Sigmoid colon (tissue), 7 donors: ENCODE data around the gene TMCC2. TPM values are rescaled to one million over a fixed set of nuclear protein-coding genes. Genes with fewer than 3 reads are reported as not detected.

Experiments
- DNase-seq: peaks from one replicate; pipeline ENCODE4 v3.0.0-alpha.2; 2019
- H3K27ac ChIP-seq, 4 donors: fragments of 200-600 bp; sonication (generic); one replicate each; pipeline ENCODE4 v1.5.1; 2016 to 2019; ENCODE audit warnings: mild to moderate bottlenecking in 1 of 4
- H3K27me3 ChIP-seq, 3 donors: fragments of 200-600 bp; sonication (generic); one replicate each; pipeline ENCODE4 v1.5.1; 2019; ENCODE audit warnings: mild to moderate bottlenecking in 1 of 3
- H3K36me3 ChIP-seq, 4 donors: fragments of 200-600 bp; sonication (generic); one replicate each; pipeline ENCODE4 v1.5.1; 2016 to 2019
- H3K4me1 ChIP-seq, 4 donors: fragments of 200-600 bp; sonication (generic); one replicate each; pipeline ENCODE4 v1.5.1; 2017 to 2019
- H3K4me3 ChIP-seq, 4 donors: fragments of 200-600 bp; sonication (generic); one replicate each; pipeline ENCODE4 v1.5.1; 2017 to 2019; ENCODE audit warnings: mild to moderate bottlenecking in 2 of 4, moderate library complexity in 1 of 4
- H3K9me3 ChIP-seq, 4 donors: fragments of 200-600 bp in 3 of 4; sonication (generic) in 3 of 4; one replicate each; pipeline versions ENCODE4 v1.5.1 to v1.6.1; 2013 to 2019
- EP300 ChIP-seq, 4 donors: sonication (generic); formaldehyde crosslinking; IDR thresholded peaks; one replicate each; pipeline ENCODE4 v1.6.1; 2017; ENCODE audit warnings: antibody characterized with exemption in 4 of 4
- POLR2A ChIP-seq, 2 donors: fragments of 450-650 bp; IDR thresholded peaks; one replicate each; pipeline ENCODE4 v1.6.1; 2016; ENCODE audit warnings: antibody characterized with exemption in 2 of 2, mild to moderate bottlenecking in 2 of 2, moderate library complexity in 2 of 2
- POLR2AphosphoS5 ChIP-seq, 4 donors: sonication (generic); formaldehyde crosslinking; IDR thresholded peaks; one replicate each; pipeline ENCODE4 v1.6.1; 2017; ENCODE audit warnings: antibody characterized with exemption in 4 of 4
- WGBS, 2 donors: extraction: QIAGEN DNeasy Blood & Tissue Kit; methylation state at CpG; one replicate each; pipeline ENCODE4 v1.1.7; 2013; 5-methylcytosine and 5-hydroxymethylcytosine counted together
- intact Hi-C: fragments of 100-400 bp; cut with DNase I; formaldehyde crosslinking; loops from one replicate; pipeline ENCODE4 v1.15.1; 2023
- polyA plus RNA-seq, 3 donors: library from polyadenylated mRNA; stranded (reverse); fragments of 200-250 nt; gene quantifications; one replicate each; pipeline ENCODE4 v1.2.3, GENCODE V29; 2013
- total RNA-seq, 4 donors: library from RNA; depleted of rRNA; stranded (reverse); fragments of >200 nt; gene quantifications; one replicate each; pipeline ENCODE4 v1.1.0, GENCODE V29; 2016
- TF ChIP-seq, protein P1 (sequence below), 4 experiments: fragments of 450-650 bp in 3 of 4; fragments of 200-600 bp in 1 of 4; IDR thresholded peaks; one replicate each; pipeline ENCODE4 v1.5.1; 2016 to 2019; ENCODE audit warnings: antibody characterized with exemption in 4 of 4, mild to moderate bottlenecking in 3 of 4, moderate library complexity in 2 of 4
- donor health status: healthy with polysubstance abuse.
- donor health status: Bipolar disorder and iron deficiency.
- donor health status: healthy.

The TMCC2 gene
- total and polyA plus RNA-seq, 7 donors = 1.1 to 6.4 (median 5.2) TPM; not detected in 2

DNA sequence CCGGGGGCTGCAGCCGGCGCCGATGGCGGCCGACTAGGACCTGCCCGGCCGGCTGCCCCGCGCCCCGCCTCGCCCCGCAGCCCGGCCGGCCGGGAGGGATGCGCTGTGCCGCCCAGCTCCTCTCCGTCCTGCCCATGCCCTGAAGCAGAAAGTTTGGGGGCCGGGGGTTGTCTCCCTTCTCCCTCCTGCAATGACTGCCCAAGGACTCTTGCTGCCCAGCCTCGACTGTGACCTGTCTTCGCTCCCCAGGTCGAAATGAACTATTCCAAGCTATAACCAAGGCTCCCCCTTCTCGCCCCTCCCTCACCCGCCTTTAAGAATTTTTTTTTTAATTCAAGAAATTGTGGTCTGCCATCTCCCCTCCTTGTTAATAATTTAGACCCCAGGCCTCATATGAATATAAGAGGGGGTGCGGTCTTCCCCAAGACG lies 361 bp downstream of the TMCC2 start:
- intact Hi-C loops = no loop called here
- H3K27me3 ChIP-seq = no peaks in the 10 kb centered on the region
- H3K36me3 ChIP-seq = no peaks in the 10 kb centered on the region
- peak overlapping the region; percentile 38 to 71 (median 63) for H3K4me3 ChIP-seq
- peak overlapping the region; percentile 40 to 62 (median 58) for H3K27ac ChIP-seq
- no peaks in the 10 kb centered on the region for H3K9me3 ChIP-seq
- 0 to 1% methylated on average over 27 of the region's 27 CpGs for WGBS, 2 donors
- no peak for TF ChIP-seq POLR2AphosphoS5 (IDR thresholded peaks at IDR 0.05)
- TF ChIP-seq EP300 (IDR thresholded peaks at IDR 0.05) = no peak
- DNase-seq = no peak
- peaks cover 0 to 31% (median 28%) of the 10 kb centered on the region in 4 donors for H3K4me1 ChIP-seq

GRCh38 chr1:205229399-205229871 lies 1.7 kb downstream of the TMCC2 start:
- Histone ChIP-seq H3K4me3 (peak overlapping the region; percentile 38 to 71 (median 63)), H3K4me1 (peaks cover 0 to 33% (median 28%) of the 10 kb centered on the region in 4 donors), H3K36me3 (no peaks in the 10 kb centered on the region), H3K27ac (peak overlapping the region; percentile 40 to 62 (median 59)), H3K9me3 (no peaks in the 10 kb centered on the region), H3K27me3 (no peaks in the 10 kb centered on the region)
- peak; percentile 86 for DNase-seq
- WGBS, 2 donors = 2 to 7% methylated on average over 14 to 15 of the region's 15 CpGs
- TF ChIP-seq POLR2AphosphoS5 (IDR thresholded peaks at IDR 0.05) = no peak
- TF ChIP-seq, protein P1, sequence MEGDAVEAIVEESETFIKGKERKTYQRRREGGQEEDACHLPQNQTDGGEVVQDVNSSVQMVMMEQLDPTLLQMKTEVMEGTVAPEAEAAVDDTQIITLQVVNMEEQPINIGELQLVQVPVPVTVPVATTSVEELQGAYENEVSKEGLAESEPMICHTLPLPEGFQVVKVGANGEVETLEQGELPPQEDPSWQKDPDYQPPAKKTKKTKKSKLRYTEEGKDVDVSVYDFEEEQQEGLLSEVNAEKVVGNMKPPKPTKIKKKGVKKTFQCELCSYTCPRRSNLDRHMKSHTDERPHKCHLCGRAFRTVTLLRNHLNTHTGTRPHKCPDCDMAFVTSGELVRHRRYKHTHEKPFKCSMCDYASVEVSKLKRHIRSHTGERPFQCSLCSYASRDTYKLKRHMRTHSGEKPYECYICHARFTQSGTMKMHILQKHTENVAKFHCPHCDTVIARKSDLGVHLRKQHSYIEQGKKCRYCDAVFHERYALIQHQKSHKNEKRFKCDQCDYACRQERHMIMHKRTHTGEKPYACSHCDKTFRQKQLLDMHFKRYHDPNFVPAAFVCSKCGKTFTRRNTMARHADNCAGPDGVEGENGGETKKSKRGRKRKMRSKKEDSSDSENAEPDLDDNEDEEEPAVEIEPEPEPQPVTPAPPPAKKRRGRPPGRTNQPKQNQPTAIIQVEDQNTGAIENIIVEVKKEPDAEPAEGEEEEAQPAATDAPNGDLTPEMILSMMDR (IDR thresholded peaks at IDR 0.05) = peak in 1 of 4 experiments; percentile 10
- intact Hi-C loops = loop anchor here (1.0 kb wide), 1 partner anchor 27 kb away; no protein-coding TSS in a partner anchor

DNA sequence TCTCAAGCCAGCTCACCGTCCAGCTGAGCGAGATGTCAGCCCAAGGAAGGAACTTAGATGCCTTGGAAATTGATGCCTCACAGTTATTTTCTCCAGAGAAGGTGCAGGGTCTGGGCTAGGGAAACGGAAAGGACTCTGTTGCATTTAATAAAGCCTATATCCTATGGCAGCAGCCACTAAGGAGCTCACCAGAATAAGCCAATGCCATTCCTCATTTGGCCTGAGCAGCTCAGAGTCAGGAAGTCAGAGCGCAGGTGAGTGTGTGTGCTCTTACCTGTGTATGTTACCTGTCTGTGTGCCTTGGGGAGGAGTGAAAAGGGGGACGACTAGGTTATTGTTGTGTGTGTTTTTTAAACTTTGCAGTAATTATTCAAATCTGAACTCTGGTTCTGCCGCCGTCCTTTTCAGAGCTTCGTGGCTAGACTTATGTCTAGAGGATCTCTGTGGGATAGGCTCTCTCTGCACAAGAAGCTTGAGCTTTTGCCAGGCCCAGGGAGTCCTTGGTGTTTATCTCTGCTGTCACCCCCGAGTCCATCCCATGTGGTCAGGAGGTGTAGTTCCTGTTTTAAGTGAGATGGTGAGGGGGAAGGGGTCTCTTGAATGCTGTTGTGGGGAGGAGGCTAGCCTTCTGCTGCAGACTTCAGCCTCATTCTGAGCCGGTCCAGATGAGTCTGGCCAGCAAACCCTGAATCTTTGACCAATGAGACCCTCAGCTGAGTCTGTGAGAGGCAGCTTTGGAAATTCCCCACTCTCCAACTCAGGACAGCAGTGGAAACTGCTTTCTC lies 2.4 kb downstream of the TMCC2 start:
- peaks cover 0 to 39% (median 32%) of the 10 kb centered on the region in 4 donors for H3K4me1 ChIP-seq
- TF ChIP-seq POLR2A (IDR thresholded peaks at IDR 0.05) = no peak
- TF ChIP-seq EP300 (IDR thresholded peaks at IDR 0.05) = no peak
- TF ChIP-seq POLR2AphosphoS5 (IDR thresholded peaks at IDR 0.05) = no peak
- TF ChIP-seq, protein P1 (IDR thresholded peaks at IDR 0.05) = no peak
- intact Hi-C loops = loop anchor here (1.0 kb wide), 1 partner anchor 26 kb away; no protein-coding TSS in a partner anchor
- H3K27ac ChIP-seq = peak overlapping the region in 3 of 4 donors; percentile 58 to 62 (median 60)
- 46 to 50% methylated on average over 10 of the region's 10 CpGs for WGBS, 2 donors
- no peak for DNase-seq
- no peaks in the 10 kb centered on the region for H3K27me3 ChIP-seq
- peak overlapping the region in 3 of 4 donors; percentile 62 to 71 (median 64) for H3K4me3 ChIP-seq
- H3K9me3 ChIP-seq = no peaks in the 10 kb centered on the region
- no peaks in the 10 kb centered on the region for H3K36me3 ChIP-seq

DNA sequence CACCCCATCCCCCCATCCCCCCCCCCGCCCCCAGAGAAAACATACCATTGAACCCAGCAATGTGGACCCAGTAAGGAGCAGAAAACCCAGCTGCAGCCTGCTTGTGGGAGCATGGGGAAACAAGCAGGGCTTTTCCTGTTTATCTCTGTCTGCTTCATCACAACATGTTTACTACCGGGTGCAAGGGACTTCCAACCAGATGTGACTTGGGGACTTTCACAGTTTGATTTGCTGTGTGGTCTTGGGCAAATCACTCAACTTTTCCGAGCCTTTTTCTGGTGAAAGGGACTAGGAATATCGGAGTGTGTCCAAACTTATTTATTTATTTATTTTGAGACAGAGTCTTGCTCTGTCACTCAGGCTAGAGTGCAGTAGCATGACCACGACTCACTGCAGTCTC lies 3.2 kb downstream of the TMCC2 start:
- TF ChIP-seq POLR2A (IDR thresholded peaks at IDR 0.05) = no peak
- TF ChIP-seq, protein P1 (IDR thresholded peaks at IDR 0.05) = no peak
- 75 to 83% methylated on average over 5 of the region's 5 CpGs for WGBS, 2 donors
- no peak for DNase-seq
- intact Hi-C loops = no loop called here
- Histone ChIP-seq H3K27me3 (no peaks in the 10 kb centered on the region), H3K36me3 (no peaks in the 10 kb centered on the region), H3K4me3 (no peak overlapping the region), H3K9me3 (no peaks in the 10 kb centered on the region), H3K4me1 (peaks cover 0 to 48% (median 40%) of the 10 kb centered on the region in 4 donors), H3K27ac (no peak overlapping the region)

DNA sequence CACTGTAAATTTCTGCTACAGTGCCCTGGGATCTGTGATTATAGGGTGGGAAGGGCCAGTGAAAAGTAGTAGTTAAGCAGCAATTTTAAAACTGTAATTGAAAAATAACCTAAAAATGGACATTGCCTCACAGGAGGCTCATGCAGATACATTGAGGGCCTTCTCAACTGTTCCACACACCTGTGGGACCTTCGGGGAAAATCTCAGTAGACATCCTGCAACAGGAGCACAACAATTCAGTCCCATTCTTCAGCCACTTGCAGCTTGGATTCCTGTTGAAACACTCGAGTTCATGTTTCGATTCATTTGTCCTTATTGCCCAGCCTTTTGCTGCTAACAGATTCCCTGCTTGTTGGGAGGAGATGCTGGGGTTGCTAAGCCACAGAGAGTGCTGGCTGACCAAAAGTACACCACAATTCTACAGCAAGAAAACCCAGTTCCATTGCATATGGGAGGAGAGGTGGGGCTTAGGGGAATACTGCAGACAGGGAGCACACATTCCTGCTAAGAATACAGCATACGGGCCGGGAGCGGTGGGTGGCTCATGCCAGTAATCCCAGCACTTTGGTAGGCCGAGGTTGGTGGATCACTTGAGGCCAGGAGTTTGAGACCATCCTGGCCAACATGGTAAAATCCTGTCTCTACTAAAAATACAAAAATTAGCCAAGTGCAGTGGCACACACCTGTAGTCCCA lies 4.5 kb downstream of the TMCC2 start:
- H3K9me3 ChIP-seq = no peaks in the 10 kb centered on the region
- H3K4me1 ChIP-seq = peaks cover 0 to 44% (median 35%) of the 10 kb centered on the region in 4 donors
- intact Hi-C loops = no loop called here
- no peaks in the 10 kb centered on the region for H3K27me3 ChIP-seq
- DNase-seq = no peak
- H3K27ac ChIP-seq = no peak overlapping the region
- H3K36me3 ChIP-seq = no peaks in the 10 kb centered on the region
- TF ChIP-seq POLR2A (IDR thresholded peaks at IDR 0.05) = no peak
- TF ChIP-seq, protein P1 (IDR thresholded peaks at IDR 0.05) = no peak
- TF ChIP-seq POLR2AphosphoS5 (IDR thresholded peaks at IDR 0.05) = no peak
- no peak for TF ChIP-seq EP300 (IDR thresholded peaks at IDR 0.05)
- no peak overlapping the region for H3K4me3 ChIP-seq
- 93 to 94% methylated on average over 7 of the region's 7 CpGs for WGBS, 2 donors
